Measurements from ENCODE around the gene TSPAN18.

GRCh38 chr11:44936525-44936924, 209.8 kb downstream of the TSPAN18 start:
- peak; percentile 90 to 98 (median 96) for TF ChIP-seq CTCF (IDR thresholded peaks at IDR 0.05)
- TF ChIP-seq POLR2A (IDR thresholded peaks at IDR 0.05), result no peak

Data from breast epithelium (tissue), 3 donors.